IPS-NIHi11 (cell line): ENCODE measurements around the gene LARGE1.
"Not testable (repeated sequence)": the region's sequence is repeated elsewhere in the genome, so short reads cannot be mapped to it uniquely, and the experiment has no call there.

Experiments
- DNase-seq: peaks from one replicate; pipeline ENCODE4 v3.0.0; 2012; ENCODE audit warnings: mixed read lengths, low spot score

LARGE1 gene

GRCh38 chr22:33597274-33597985, 322.8 kb downstream of the LARGE1 start:
- DNase-seq, result peak; percentile 39

- no peak for DNase-seq
These were observed 326.5 kb downstream of the LARGE1 start for GRCh38 chr22:33593818-33594217.

GRCh38 chr22:33591946-33592345, 328.3 kb downstream of the LARGE1 start:
- no peak for DNase-seq

GRCh38 chr22:33589297-33589696, 331.0 kb downstream of the LARGE1 start:
- DNase-seq, result no peak

GRCh38 chr22:33588860-33589259, 331.4 kb downstream of the LARGE1 start:
- no peak for DNase-seq

GRCh38 chr22:33584152-33584551, 336.1 kb downstream of the LARGE1 start:
- no peak for DNase-seq

GRCh38 chr22:33582822-33583400, 337.4 kb downstream of the LARGE1 start:
- no peak for DNase-seq

- no peak for DNase-seq
These were observed 340.0 kb downstream of the LARGE1 start for GRCh38 chr22:33580310-33580709.

- DNase-seq, result peak; percentile 75
These were observed 340.7 kb downstream of the LARGE1 start for GRCh38 chr22:33579448-33580093.

GRCh38 chr22:33578752-33579151, 341.5 kb downstream of the LARGE1 start:
- DNase-seq, result no peak

- DNase-seq, result no peak
These were observed 342.3 kb downstream of the LARGE1 start for GRCh38 chr22:33577862-33578411.

- DNase-seq, result no peak
These were observed 344.1 kb downstream of the LARGE1 start for GRCh38 chr22:33576205-33576604.

- no peak for DNase-seq
These were observed 344.5 kb downstream of the LARGE1 start for GRCh38 chr22:33575771-33576170.

- no peak for DNase-seq
These were observed 345.2 kb downstream of the LARGE1 start for GRCh38 chr22:33575041-33575440.

- DNase-seq, result no peak
These were observed 346.8 kb downstream of the LARGE1 start for GRCh38 chr22:33573479-33573878.

GRCh38 chr22:33572086-33572485, 348.2 kb downstream of the LARGE1 start:
- DNase-seq, result no peak

GRCh38 chr22:33570110-33570509, 350.2 kb downstream of the LARGE1 start:
- DNase-seq, result no peak

GRCh38 chr22:33569559-33569958, 350.7 kb downstream of the LARGE1 start:
- DNase-seq, result peak; percentile 24

GRCh38 chr22:33569018-33569417, 351.3 kb downstream of the LARGE1 start:
- no peak for DNase-seq

- not testable (repeated sequence) for DNase-seq
These were observed 353.8 kb downstream of the LARGE1 start for GRCh38 chr22:33566495-33566894.

GRCh38 chr22:33565580-33565995, 354.7 kb downstream of the LARGE1 start:
- DNase-seq, result no peak

GRCh38 chr22:33564683-33565082, 355.6 kb downstream of the LARGE1 start:
- no peak for DNase-seq
